A673 (cell line): ENCODE results near the gene E2F7.

Experiments used
- EZH2 ChIP-seq: fragments of 200-600 bp; sonication (generic); IDR thresholded peaks from 2 replicates; pipeline ENCODE4 v1.6.1; 2017; ENCODE audit warnings: borderline replicate concordance, low read depth, mild to moderate bottlenecking, mixed read lengths, antibody characterized with exemption, low read length; ENCODE audit not compliant: poor library complexity, severe bottlenecking
- TF ChIP-seq, protein P1 (sequence below): fragments of 300-800, 200-600 bp; sonication (generic); conservative IDR thresholded peaks from 2 replicates; pipeline ENCODE4 v1.5.1; 2017; ENCODE audit warnings: low read depth, mild to moderate bottlenecking, antibody characterized with exemption, low read length, moderate library complexity, mixed read lengths

- TF ChIP-seq, protein P1, sequence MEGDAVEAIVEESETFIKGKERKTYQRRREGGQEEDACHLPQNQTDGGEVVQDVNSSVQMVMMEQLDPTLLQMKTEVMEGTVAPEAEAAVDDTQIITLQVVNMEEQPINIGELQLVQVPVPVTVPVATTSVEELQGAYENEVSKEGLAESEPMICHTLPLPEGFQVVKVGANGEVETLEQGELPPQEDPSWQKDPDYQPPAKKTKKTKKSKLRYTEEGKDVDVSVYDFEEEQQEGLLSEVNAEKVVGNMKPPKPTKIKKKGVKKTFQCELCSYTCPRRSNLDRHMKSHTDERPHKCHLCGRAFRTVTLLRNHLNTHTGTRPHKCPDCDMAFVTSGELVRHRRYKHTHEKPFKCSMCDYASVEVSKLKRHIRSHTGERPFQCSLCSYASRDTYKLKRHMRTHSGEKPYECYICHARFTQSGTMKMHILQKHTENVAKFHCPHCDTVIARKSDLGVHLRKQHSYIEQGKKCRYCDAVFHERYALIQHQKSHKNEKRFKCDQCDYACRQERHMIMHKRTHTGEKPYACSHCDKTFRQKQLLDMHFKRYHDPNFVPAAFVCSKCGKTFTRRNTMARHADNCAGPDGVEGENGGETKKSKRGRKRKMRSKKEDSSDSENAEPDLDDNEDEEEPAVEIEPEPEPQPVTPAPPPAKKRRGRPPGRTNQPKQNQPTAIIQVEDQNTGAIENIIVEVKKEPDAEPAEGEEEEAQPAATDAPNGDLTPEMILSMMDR, result no peak
- no peak for TF ChIP-seq EZH2
Observed at GRCh38 chr12:77087427-77087826, 22.1 kb upstream of the E2F7 start.
